Activated CD8-positive, alpha-beta memory T cell treated with anti-CD3 and anti-CD28 coated beads, Interleukin-2, amount 50 U/mL, for 1 hour (primary cell): ENCODE measurements around the gene HTR6.
"Not testable (repeated sequence)": the region's sequence is repeated elsewhere in the genome, so short reads cannot be mapped to it uniquely, and the experiment has no call there.

ENCODE experiments used
- DNase-seq: peaks from one replicate; pipeline ENCODE4 v3.0.0-alpha.2; 2020; ENCODE audit errors: extremely low read depth

The HTR6 gene

GRCh38 chr1:19664453-19665185, at the start of gene HTR6:
Gene HTR6, plus strand, starts transcription at chr1:19664875. Its CDS starts 879 bp downstream, at chr1:19665754.
- DNase-seq, result no peak

GRCh38 chr1:19615438-19615837, 49.2 kb upstream of the HTR6 start:
- no peak for DNase-seq

GRCh38 chr1:19616489-19616888, 48.2 kb upstream of the HTR6 start:
- DNase-seq, result no peak

GRCh38 chr1:19617376-19617775, 47.3 kb upstream of the HTR6 start:
- no peak for DNase-seq

- no peak for DNase-seq
Observed at GRCh38 chr1:19618428-19618827, 46.2 kb upstream of the HTR6 start.

- no peak for DNase-seq
Observed at GRCh38 chr1:19619697-19620384, 44.8 kb upstream of the HTR6 start.

- no peak for DNase-seq
Observed at GRCh38 chr1:19620786-19621185, 43.9 kb upstream of the HTR6 start.

- no peak for DNase-seq
Observed at GRCh38 chr1:19621274-19621950, 43.3 kb upstream of the HTR6 start.

GRCh38 chr1:19622204-19622603, 42.5 kb upstream of the HTR6 start:
- DNase-seq, result no peak

GRCh38 chr1:19623523-19623922, 41.2 kb upstream of the HTR6 start:
- no peak for DNase-seq

- no peak for DNase-seq
Observed at GRCh38 chr1:19625291-19625937, 39.3 kb upstream of the HTR6 start.

GRCh38 chr1:19628879-19629278, 35.8 kb upstream of the HTR6 start:
- DNase-seq, result no peak

GRCh38 chr1:19629357-19629756, 35.3 kb upstream of the HTR6 start:
- DNase-seq, result no peak

GRCh38 chr1:19630192-19630591, 34.5 kb upstream of the HTR6 start:
- not testable (repeated sequence) for DNase-seq

GRCh38 chr1:19630720-19631395, 33.8 kb upstream of the HTR6 start:
- no peak for DNase-seq

- DNase-seq, result no peak
Observed at GRCh38 chr1:19632211-19632610, 32.5 kb upstream of the HTR6 start.

GRCh38 chr1:19633106-19633505, 31.6 kb upstream of the HTR6 start:
- DNase-seq, result no peak

- not testable (repeated sequence) for DNase-seq
Observed at GRCh38 chr1:19635064-19635463, 29.6 kb upstream of the HTR6 start.

GRCh38 chr1:19635646-19636045, 29.0 kb upstream of the HTR6 start:
- no peak for DNase-seq

- DNase-seq, result no peak
Observed at GRCh38 chr1:19636065-19636464, 28.6 kb upstream of the HTR6 start.

- DNase-seq, result not testable (repeated sequence)
Observed at GRCh38 chr1:19636749-19637148, 27.9 kb upstream of the HTR6 start.

- DNase-seq, result no peak
Observed at GRCh38 chr1:19637606-19638005, 27.1 kb upstream of the HTR6 start.
